GM12873 (cell line): ENCODE data around the gene GOLIM4.
A peak's percentile ranks its signal among the peaks of the same experiment; 100 is the strongest.

ENCODE experiments used
- CTCF ChIP-seq: IDR thresholded peaks from 2 replicates; pipeline ENCODE4 v1.5.1; 2012; ENCODE audit warnings: low read depth, mild to moderate bottlenecking, moderate library complexity, low read length, control low read depth; ENCODE audit not compliant: insufficient read depth; ENCODE audit errors: missing control alignments

The GOLIM4 gene

GRCh38 chr3:168058481-168058880, 37.2 kb downstream of the GOLIM4 start:
- no peak for TF ChIP-seq CTCF

GRCh38 chr3:168054447-168054846, 41.3 kb downstream of the GOLIM4 start:
- TF ChIP-seq CTCF = no peak

- peak; percentile 32 for TF ChIP-seq CTCF
Measured at GRCh38 chr3:168053115-168053514, 42.6 kb downstream of the GOLIM4 start.

GRCh38 chr3:168052515-168052914, 43.2 kb downstream of the GOLIM4 start:
- no peak for TF ChIP-seq CTCF

GRCh38 chr3:168051531-168052471, 43.9 kb downstream of the GOLIM4 start:
- no peak for TF ChIP-seq CTCF

GRCh38 chr3:168051070-168051469, 44.7 kb downstream of the GOLIM4 start:
- TF ChIP-seq CTCF = no peak

GRCh38 chr3:168049367-168049974, 46.3 kb downstream of the GOLIM4 start:
- TF ChIP-seq CTCF = no peak
